ENCODE data around the gene NDEL1.

The NDEL1 gene

DNA sequence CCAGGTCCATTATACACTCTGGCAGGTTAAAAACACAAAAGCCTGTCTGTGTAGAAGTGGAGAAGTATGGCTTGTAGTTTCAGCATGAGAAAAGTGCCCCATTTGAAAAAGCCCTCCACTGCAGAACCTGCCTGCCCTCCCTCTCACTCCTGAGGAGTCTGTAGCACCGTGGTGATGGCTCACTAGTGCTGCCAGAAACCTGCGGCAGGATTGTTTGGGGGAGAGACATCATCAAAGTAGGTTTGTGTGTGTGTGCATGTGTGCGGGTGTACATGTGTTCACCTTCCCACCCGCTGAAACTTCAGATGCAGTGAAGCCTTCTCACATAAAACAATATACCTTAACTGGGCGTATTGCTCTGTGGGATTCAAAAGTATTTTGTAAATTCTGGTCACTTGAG, 26.9 kb downstream of the NDEL1 start:
- DNase-seq (ENCODE audit: extremely low read depth, low read depth): no peak
- TF ChIP-seq, protein P1, sequence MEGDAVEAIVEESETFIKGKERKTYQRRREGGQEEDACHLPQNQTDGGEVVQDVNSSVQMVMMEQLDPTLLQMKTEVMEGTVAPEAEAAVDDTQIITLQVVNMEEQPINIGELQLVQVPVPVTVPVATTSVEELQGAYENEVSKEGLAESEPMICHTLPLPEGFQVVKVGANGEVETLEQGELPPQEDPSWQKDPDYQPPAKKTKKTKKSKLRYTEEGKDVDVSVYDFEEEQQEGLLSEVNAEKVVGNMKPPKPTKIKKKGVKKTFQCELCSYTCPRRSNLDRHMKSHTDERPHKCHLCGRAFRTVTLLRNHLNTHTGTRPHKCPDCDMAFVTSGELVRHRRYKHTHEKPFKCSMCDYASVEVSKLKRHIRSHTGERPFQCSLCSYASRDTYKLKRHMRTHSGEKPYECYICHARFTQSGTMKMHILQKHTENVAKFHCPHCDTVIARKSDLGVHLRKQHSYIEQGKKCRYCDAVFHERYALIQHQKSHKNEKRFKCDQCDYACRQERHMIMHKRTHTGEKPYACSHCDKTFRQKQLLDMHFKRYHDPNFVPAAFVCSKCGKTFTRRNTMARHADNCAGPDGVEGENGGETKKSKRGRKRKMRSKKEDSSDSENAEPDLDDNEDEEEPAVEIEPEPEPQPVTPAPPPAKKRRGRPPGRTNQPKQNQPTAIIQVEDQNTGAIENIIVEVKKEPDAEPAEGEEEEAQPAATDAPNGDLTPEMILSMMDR (IDR thresholded peaks at IDR 0.05; ENCODE audit: low read depth, low read length, missing control alignments): no peak
- no peak overlapping the region for H3K4me3 ChIP-seq (replicated peaks; ENCODE audit: low read depth, low read length)

DNA sequence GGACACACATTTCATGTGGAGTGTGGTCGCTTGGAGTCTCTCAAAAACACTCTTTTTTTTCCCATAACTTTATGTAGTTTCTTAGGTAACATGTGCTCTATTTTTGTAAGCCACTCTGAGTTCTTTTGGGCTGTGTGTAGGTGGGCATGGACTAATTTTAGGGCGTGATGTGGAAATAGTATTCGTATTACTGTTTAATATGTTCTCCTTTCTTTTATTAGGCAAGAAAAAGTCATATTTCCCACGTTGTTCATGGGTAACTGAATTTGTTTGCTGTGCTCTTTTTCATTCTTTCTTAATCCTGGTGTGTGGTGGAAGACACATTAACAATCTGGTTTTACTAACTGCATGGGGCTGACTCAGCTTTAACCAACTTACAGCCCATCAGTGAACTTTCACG, 27.4 kb downstream of the NDEL1 start:
- DNase-seq (ENCODE audit: extremely low read depth, low read depth): no peak
- no peak overlapping the region for H3K4me3 ChIP-seq (replicated peaks; ENCODE audit: low read depth, low read length)
- TF ChIP-seq, protein P1 (IDR thresholded peaks at IDR 0.05; ENCODE audit: low read depth, low read length, missing control alignments): no peak

DNA sequence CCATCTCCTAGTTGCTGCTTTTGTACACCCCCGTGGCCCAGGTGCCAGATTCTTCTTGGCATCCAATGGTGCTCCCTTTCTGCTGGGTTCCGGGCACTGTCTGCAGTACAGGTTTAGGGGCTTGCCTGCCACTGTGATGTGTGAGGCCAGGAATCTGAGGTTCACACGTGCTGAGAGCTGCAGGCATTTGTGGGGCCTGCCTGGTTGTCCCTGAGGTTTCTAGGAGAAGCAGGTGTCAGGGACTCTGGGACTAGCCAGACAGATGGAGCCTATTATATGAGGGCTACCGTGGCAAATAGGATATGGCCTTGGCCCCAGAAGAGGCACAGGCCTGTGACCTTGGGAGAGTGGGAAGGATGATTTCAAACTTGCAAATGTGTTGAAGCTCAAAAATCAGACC, 29.3 kb downstream of the NDEL1 start:
- TF ChIP-seq, protein P1 (IDR thresholded peaks at IDR 0.05; ENCODE audit: low read depth, low read length, missing control alignments): no peak
- no peak overlapping the region for H3K4me3 ChIP-seq (replicated peaks; ENCODE audit: low read depth, low read length)
- DNase-seq (ENCODE audit: extremely low read depth, low read depth): no peak

DNA sequence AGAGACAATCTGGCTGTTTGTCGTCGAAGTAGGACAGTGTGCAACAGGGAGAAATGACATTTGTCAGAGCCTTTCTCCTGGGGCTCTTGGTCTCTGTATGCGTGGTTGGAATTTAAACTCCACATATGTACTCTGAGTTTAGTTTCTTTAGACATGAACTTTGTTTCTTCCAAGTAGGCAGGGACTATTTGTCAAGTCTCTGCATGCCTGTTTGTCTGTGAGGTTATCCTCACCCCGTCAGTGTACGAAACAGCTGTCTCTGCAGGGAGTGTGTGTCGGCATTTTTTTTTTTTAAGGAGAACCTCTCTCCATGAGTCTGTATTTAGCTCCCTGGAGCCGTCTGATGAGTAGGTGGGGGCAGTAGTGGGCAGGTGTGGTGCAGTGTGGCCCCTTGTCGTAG, 29.7 kb downstream of the NDEL1 start:
- no peak overlapping the region for H3K4me3 ChIP-seq (replicated peaks; ENCODE audit: low read depth, low read length)
- DNase-seq (ENCODE audit: extremely low read depth, low read depth): no peak
- TF ChIP-seq, protein P1 (IDR thresholded peaks at IDR 0.05; ENCODE audit: low read depth, low read length, missing control alignments): no peak

GRCh38 chr17:8465759-8466158, 30.1 kb downstream of the NDEL1 start:
- no peak for DNase-seq (ENCODE audit: extremely low read depth, low read depth)
- no peak overlapping the region for H3K4me3 ChIP-seq (replicated peaks; ENCODE audit: low read depth, low read length)
- TF ChIP-seq, protein P1 (IDR thresholded peaks at IDR 0.05; ENCODE audit: low read depth, low read length, missing control alignments): no peak

DNA sequence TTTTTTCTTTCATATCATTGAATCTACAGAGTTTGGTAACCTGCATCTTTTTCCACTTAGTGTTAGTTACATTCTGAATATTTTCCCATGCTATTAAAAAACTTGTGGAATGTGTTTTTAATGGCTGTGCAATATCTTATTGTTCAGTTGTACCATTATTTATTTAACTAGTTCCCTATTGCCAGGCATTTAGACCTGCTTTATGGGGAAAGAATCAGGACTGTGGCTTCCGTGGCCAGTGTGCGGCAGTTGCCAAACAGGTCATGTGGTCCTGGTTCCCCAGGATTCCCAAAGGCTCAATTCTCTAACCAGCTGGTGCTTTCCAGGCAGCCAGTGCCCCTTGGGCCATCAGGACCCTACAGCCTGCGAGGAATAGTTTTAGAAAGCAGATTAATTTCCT, 30.8 kb downstream of the NDEL1 start:
- peak; percentile 5 for DNase-seq (ENCODE audit: extremely low read depth, low read depth)
- TF ChIP-seq, protein P1 (IDR thresholded peaks at IDR 0.05; ENCODE audit: low read depth, low read length, missing control alignments): no peak
- H3K4me3 ChIP-seq (replicated peaks; ENCODE audit: low read depth, low read length): no peak overlapping the region

GRCh38 chr17:8466873-8467272, 31.2 kb downstream of the NDEL1 start:
- no peak overlapping the region for H3K4me3 ChIP-seq (replicated peaks; ENCODE audit: low read depth, low read length)
- TF ChIP-seq, protein P1 (IDR thresholded peaks at IDR 0.05; ENCODE audit: low read depth, low read length, missing control alignments): no peak
- no peak for DNase-seq (ENCODE audit: extremely low read depth, low read depth)

Measured in HFF-Myc (cell line).